Spleen (tissue), 7 donors: ENCODE results near the gene THAP4.

Source experiments
- CTCF ChIP-seq, 11 experiments: fragments of 200-600 bp in 7 of 11; fragments of 450-650 bp in 4 of 11; sonication (generic) in 4 of 11; IDR thresholded peaks in 8 of 11; conservative IDR thresholded peaks in 3 of 11; 1 replicate in 7 of 11; 2 replicates in 4 of 11; pipeline versions ENCODE4 v1.4.0 to v1.8.0; 2016 to 2021; ENCODE audit warnings: antibody characterized with exemption in 11 of 11, inconsistent platforms in 4 of 11, mild to moderate bottlenecking in 1 of 11
- POLR2A ChIP-seq, 3 donors: fragments of 450-650 bp; IDR thresholded peaks; one replicate each; pipeline ENCODE4 v1.5.1; 2017; ENCODE audit warnings: antibody characterized with exemption in 3 of 3, mild to moderate bottlenecking in 1 of 3
- POLR2AphosphoS5 ChIP-seq, 3 donors: sonication (generic); formaldehyde crosslinking; IDR thresholded peaks; one replicate each; pipeline ENCODE4 v1.5.1; 2017; ENCODE audit warnings: antibody characterized with exemption in 3 of 3
- donor health status: DM: no; HTN: no; CAD: no; lungs with moderate emphysema.
- donor health status: DM: no; HTN: no; CAD: no.
- donor health status: DM: no; HTN: no; CAD: no.

DNA sequence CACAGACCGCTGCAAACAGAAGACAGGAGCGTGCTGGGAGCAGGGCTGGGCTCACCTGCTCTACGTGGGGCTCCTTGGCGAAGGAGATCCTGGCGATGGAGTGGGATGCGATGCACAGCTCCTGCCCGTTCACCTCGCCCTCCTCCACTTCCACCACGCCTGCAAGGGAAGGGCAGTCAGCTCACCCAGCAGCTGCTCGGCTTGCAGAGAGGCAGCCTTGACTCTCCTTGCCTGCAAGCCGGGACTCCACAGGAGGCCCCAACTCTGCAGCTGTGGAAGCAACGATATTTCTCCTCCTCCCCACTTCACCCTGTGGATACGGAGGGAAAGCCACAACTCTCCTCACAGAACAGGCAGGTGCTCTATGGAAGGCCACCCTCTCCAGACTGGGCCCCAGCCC lies 35.1 kb downstream of the THAP4 start:
- TF ChIP-seq POLR2A (IDR thresholded peaks at IDR 0.05) (no peak), CTCF (IDR thresholded peaks at IDR 0.05 in 8 of 11, conservative IDR thresholded peaks at IDR 0.05 in 3 of 11) (no peak), POLR2AphosphoS5 (IDR thresholded peaks at IDR 0.05) (peak in 1 of 3 donors; percentile 26)
